Thyroid gland (tissue), 4 donors: ENCODE data around the gene TMEM175. TPM values are rescaled to one million over a fixed set of nuclear protein-coding genes. Genes with fewer than 3 reads are reported as not detected.
A peak's percentile ranks its signal among the peaks of the same experiment; 100 is the strongest.
"Not testable (repeated sequence)": the region's sequence is repeated elsewhere in the genome, so short reads cannot be mapped to it uniquely, and the experiment has no call there.

Source experiments
- DNase-seq, 2 donors: peaks; one replicate each; pipeline ENCODE4 v3.0.0-alpha.2; 2019
- H3K27ac ChIP-seq, 3 donors: fragments of 200-600 bp; sonication (generic); 1 replicate in 2 of 3; 2 replicates in 1 of 3; pipeline ENCODE4 v1.5.1; 2016 to 2019; ENCODE audit warnings: mild to moderate bottlenecking in 1 of 3, moderate library complexity in 1 of 3
- H3K27me3 ChIP-seq: fragments of 200-600 bp; sonication (generic); one replicate; pipeline ENCODE4 v1.5.1; 2019
- H3K36me3 ChIP-seq, 2 donors: fragments of 200-600 bp; sonication (generic); one replicate each; pipeline ENCODE4 v1.5.1; 2016 to 2019
- H3K4me1 ChIP-seq, 2 donors: fragments of 200-600 bp; sonication (generic); one replicate each; pipeline ENCODE4 v1.5.1; 2017 to 2019
- H3K4me3 ChIP-seq, 3 donors: fragments of 200-600 bp; sonication (generic); replicated peaks in 1 of 3; 1 replicate in 2 of 3; 2 replicates in 1 of 3; pipeline ENCODE4 v1.5.1; 2016; ENCODE audit warnings: mild to moderate bottlenecking in 1 of 3
- H3K9me3 ChIP-seq: fragments of 200-600 bp; sonication (generic); one replicate; pipeline ENCODE4 v1.5.1; 2017
- POLR2A ChIP-seq, 2 donors: fragments of 450-650 bp; IDR thresholded peaks; one replicate each; pipeline ENCODE4 v1.6.1; 2017; ENCODE audit warnings: antibody characterized with exemption in 2 of 2, mild to moderate bottlenecking in 2 of 2, moderate library complexity in 1 of 2
- WGBS, 2 donors: methylation state at CpG; one replicate each; pipeline ENCODE4 v1.1.5; 2017; 5-methylcytosine and 5-hydroxymethylcytosine counted together
- intact Hi-C: fragments of 100-400 bp; cut with DNase I; formaldehyde crosslinking; loops from one replicate; pipeline ENCODE4 v1.15.1; 2023
- total RNA-seq, 4 donors: library from RNA; depleted of rRNA; stranded (reverse); fragments of >200 nt; gene quantifications; one replicate each; pipeline ENCODE4 v1.2.3, GENCODE V29; 2016
- TF ChIP-seq, protein P1 (sequence below), 6 experiments: fragments of 200-600 bp in 3 of 6; fragments of 450-650 bp in 3 of 6; sonication (generic) in 3 of 6; IDR thresholded peaks; one replicate each; pipeline ENCODE4 v1.5.1; 2016 to 2019; ENCODE audit warnings: antibody characterized with exemption in 6 of 6, mild to moderate bottlenecking in 2 of 6, inconsistent platforms in 1 of 6, moderate library complexity in 1 of 6

TMEM175 gene
- total RNA-seq, 4 donors from 2014 or later, result 33.6 to 63.9 (median 40.4) TPM

DNA sequence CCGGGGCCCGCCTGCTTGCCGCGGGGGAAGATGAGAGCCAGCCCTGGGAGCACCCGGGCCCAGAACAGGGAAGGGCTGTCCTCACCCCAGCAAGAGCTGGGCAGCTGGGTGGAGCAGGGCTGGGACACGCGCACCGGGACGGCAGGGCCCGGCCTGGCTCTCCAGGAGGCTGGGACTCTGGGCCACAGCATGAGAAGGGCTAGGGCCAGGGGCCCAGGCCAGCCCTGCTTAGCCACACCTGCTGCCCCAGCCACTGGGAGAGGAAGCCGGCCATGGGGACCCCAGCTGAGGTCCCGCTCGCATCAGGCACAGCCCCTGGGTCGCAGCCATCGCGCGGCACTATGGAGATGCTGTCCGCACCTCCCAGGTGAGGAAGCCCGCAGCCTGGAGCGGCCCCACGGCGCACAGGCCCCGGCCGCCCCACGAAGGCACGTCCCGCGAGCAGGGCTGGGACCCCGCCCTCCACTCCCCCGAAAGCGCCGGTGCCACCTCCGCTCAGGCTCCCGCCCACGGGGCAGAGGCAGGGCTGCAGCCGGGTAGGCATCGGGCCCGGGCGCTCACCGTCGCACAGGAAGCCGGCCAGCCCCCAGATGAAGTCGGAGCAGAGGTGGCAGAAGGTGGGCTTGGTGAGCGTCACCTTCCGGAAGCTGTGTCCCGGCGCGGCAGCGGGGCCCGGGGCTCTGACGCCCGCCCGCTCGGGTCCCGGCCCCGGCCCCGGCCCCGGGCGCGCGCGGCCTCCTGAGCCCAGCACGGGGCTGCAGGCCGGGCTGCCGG lies 40.6 kb downstream of the TMEM175 start:
- no peak overlapping the region for H3K27ac ChIP-seq
- WGBS, 2 donors, result 3% methylated on average over 7 of the region's 65 CpGs; no CpG with 5 or more reads in 1 of the 2 donors
- DNase-seq, result peak; percentile 40 to 50
- intact Hi-C loops, result loop anchor here (2.0 kb wide), 1 partner anchor 40 kb away; the partner anchor contains the start of genes GAK and TMEM175
- H3K4me3 ChIP-seq, result peak overlapping the region; percentile 25 to 72 (median 70)
- no peaks in the 10 kb centered on the region for H3K36me3 ChIP-seq
- peaks cover 17 to 21% of the 10 kb centered on the region in 2 donors for H3K4me1 ChIP-seq
- H3K27me3 ChIP-seq, result no peaks in the 10 kb centered on the region
- no peaks in the 10 kb centered on the region for H3K9me3 ChIP-seq
- TF ChIP-seq, protein P1, sequence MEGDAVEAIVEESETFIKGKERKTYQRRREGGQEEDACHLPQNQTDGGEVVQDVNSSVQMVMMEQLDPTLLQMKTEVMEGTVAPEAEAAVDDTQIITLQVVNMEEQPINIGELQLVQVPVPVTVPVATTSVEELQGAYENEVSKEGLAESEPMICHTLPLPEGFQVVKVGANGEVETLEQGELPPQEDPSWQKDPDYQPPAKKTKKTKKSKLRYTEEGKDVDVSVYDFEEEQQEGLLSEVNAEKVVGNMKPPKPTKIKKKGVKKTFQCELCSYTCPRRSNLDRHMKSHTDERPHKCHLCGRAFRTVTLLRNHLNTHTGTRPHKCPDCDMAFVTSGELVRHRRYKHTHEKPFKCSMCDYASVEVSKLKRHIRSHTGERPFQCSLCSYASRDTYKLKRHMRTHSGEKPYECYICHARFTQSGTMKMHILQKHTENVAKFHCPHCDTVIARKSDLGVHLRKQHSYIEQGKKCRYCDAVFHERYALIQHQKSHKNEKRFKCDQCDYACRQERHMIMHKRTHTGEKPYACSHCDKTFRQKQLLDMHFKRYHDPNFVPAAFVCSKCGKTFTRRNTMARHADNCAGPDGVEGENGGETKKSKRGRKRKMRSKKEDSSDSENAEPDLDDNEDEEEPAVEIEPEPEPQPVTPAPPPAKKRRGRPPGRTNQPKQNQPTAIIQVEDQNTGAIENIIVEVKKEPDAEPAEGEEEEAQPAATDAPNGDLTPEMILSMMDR (IDR thresholded peaks at IDR 0.05), result no peak
- TF ChIP-seq POLR2A (IDR thresholded peaks at IDR 0.05), result no peak

DNA sequence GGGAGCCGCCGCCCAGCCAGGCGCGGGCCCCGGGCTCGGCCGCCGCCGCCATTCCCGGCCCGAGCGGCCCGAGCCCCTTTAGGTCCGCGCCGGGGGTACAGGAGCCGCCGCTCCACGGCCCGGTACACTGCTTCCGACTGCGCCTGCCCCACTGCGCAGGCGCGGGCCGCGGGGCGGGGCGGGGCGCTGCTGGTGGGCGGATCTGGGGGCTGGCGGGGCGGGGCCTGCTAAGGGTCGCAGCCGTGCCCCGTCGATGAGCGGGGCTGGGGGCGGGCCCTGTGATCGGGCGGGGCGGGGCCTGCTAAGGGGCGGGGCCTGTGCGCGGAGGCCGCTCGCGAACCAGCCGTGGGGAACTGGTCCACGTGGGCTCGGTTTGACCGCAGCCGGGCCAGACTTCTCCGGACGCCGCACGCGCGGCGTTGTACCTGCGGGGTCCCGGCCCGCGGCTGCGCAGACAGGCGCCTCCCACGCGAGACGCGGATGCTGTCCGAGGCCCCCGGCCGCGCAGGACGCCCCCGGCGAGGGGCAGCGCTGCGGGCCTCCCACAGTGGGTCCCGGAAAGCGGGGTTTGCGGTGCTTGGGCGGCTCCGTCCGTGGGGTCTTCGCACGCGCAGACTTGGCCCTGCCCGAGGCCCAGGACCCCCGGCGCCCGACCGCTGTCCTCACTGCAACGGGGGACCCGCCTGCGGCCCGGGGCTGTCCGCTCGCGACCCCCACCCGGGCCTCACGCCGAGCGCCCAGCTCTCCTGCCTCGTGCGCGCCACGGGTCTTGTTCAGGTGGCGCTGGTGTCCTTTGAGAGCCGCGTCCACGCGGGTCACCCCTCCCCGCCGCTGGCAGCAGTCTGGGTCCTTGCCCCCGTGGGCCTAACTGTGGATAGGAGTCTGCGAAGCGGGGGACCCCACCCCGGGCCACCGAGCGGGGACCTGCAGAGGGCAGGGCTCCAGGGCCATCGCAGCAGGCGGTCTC lies 41.5 kb downstream of the TMEM175 start, which contains the start of gene DGKQ:
TSS of gene DGKQ (minus strand) at position 139 of the 967 bp plus-strand sequence. CDS start at position 52, 87 bp downstream.
- TF ChIP-seq, protein P1 (IDR thresholded peaks at IDR 0.05), result no peak
- TF ChIP-seq POLR2A (IDR thresholded peaks at IDR 0.05), result peak in 1 of 2 donors; percentile 57
- intact Hi-C loops, result loop anchor here (2.0 kb wide), 1 partner anchor 41 kb away; the partner anchor contains the start of genes GAK and TMEM175
- no peaks in the 10 kb centered on the region for H3K36me3 ChIP-seq
- H3K27me3 ChIP-seq, result no peaks in the 10 kb centered on the region
- H3K27ac ChIP-seq, result no peak within 1 kb of the TSS
- peaks cover 16 to 21% of the 10 kb centered on the region in 2 donors for H3K4me1 ChIP-seq
- peak; percentile 76 to 80 for DNase-seq
- peak within 1 kb of the TSS; percentile 25 to 72 (median 70) for H3K4me3 ChIP-seq
- WGBS, 2 donors, result 51 to 69% methylated on average over 8 to 20 of the region's 123 CpGs
- H3K9me3 ChIP-seq, result no peaks in the 10 kb centered on the region

DNA sequence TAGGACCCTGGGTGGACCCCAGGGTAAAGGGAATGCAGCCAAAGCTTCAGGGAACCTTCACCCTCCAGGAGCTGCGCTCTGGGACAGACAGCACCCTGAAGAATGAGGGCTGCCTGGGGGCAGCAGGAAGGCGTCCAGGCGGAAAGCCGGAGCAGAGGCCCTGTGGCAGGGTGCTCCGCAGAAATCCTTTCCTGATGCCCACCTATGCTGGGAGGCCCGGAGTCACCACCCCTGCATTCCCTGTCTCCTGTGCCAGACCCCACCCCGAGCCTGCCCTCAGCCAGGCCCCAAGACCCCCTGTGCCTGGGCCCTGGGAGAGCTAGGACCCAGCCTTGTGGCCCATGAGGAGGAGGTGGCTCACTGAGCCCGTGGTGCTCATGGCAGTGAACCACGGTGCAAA lies 42.4 kb downstream of the TMEM175 start:
- intact Hi-C loops, result no loop called here
- no peak for DNase-seq
- H3K36me3 ChIP-seq, result no peaks in the 10 kb centered on the region
- H3K4me1 ChIP-seq, result peaks cover 16 to 21% of the 10 kb centered on the region in 2 donors
- H3K27me3 ChIP-seq, result no peaks in the 10 kb centered on the region
- H3K27ac ChIP-seq, result no peak overlapping the region
- no peak overlapping the region for H3K4me3 ChIP-seq
- WGBS, 2 donors, result 96 to 97% methylated on average over 7 to 9 of the region's 9 CpGs
- no peaks in the 10 kb centered on the region for H3K9me3 ChIP-seq
- TF ChIP-seq, protein P1 (IDR thresholded peaks at IDR 0.05), result no peak
- no peak for TF ChIP-seq POLR2A (IDR thresholded peaks at IDR 0.05)

DNA sequence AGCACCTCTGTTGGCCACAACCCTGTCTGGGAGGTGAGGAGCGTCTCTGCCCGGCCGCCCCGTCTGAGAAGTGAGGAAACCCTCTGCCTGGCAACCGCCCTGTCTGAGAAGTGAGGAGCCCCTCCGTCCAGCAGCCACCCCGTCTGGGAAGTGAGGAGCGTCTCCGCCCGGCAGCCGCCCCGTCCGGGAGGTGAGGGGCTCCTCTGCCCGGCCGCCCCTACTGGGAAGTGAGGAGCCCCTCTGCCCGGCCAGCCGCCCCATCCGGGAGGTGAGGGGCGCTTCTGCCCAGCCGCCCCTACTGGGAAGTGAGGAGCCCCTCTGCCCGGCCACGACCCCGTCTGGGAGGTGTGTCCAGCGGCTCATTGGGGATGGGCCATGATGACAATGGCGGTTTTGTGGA lies 43.8 kb downstream of the TMEM175 start:
- H3K36me3 ChIP-seq, H3K9me3 ChIP-seq, H3K27ac ChIP-seq, intact Hi-C loops, DNase-seq, H3K4me3 ChIP-seq, H3K27me3 ChIP-seq: not testable (repeated sequence)
- WGBS, 2 donors, result no CpG with 5 or more reads among the region's 25 CpGs
- peaks cover 16 to 21% of the 10 kb centered on the region in 2 donors for H3K4me1 ChIP-seq

DNA sequence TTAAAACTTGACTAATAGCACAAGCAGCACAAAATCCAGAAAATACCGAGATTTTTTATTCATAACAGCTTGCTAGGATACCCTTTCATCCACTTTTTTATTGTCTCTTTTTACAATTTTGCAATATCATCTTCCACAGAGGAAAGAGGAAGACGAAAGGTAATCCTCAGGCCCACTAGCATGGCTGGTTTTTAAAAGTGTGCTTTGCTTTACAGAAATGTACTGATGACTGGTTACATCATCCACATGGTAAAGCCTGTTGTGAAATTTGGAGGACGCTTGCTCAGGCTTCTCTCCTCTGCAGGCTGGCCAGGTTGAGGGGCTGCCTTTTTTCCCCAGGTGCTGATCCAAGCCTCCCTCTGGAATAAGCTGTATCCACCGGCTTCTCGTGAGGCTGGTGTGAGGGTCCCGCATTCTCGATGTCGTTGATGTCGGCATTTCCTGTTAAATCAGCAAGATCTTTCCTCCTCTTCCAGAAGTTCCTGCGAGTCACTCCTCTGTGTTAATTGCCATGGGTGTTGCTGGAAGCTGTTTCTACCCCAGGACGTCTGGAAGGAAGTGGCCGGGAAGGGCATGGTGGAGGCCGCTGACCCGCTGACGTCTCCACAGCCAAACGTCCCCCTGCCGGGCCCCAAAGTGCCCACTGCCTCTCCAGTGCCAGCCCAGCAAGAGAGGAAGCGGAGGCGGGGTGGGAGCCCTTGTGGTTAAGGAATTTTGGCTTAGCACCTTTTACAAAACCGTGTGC lies 46.9 kb downstream of the TMEM175 start:
- intact Hi-C loops, result no loop called here

More for the DNA sequence above, 46.9 kb downstream of the TMEM175 start:
- H3K27ac ChIP-seq, result no peak overlapping the region
- H3K9me3 ChIP-seq, result no peaks in the 10 kb centered on the region
- TF ChIP-seq, protein P1 (IDR thresholded peaks at IDR 0.05), result no peak
- no peak for TF ChIP-seq POLR2A (IDR thresholded peaks at IDR 0.05)
- WGBS, 2 donors, result 68 to 78% methylated on average over 20 of the region's 20 CpGs
- no peaks in the 10 kb centered on the region for H3K27me3 ChIP-seq
- H3K4me1 ChIP-seq, result no peaks in the 10 kb centered on the region
- no peak overlapping the region for H3K4me3 ChIP-seq
- DNase-seq, result no peak
- H3K36me3 ChIP-seq, result no peaks in the 10 kb centered on the region
